HG03558 (cell line): ENCODE measurements around the gene CEACAM5.
"Not testable (repeated sequence)": the region's sequence is repeated elsewhere in the genome, so short reads cannot be mapped to it uniquely, and the experiment has no call there.

Experiments
- ATAC-seq: cut with Tn5 transposase; IDR thresholded peaks from one replicate; pipeline ENCODE4 v1.9.1; 2021; ENCODE audit warnings: moderate number of reproducible peaks; ENCODE audit not compliant: unreplicated experiment; ENCODE audit errors: extremely low read depth

CEACAM5 gene

DNA sequence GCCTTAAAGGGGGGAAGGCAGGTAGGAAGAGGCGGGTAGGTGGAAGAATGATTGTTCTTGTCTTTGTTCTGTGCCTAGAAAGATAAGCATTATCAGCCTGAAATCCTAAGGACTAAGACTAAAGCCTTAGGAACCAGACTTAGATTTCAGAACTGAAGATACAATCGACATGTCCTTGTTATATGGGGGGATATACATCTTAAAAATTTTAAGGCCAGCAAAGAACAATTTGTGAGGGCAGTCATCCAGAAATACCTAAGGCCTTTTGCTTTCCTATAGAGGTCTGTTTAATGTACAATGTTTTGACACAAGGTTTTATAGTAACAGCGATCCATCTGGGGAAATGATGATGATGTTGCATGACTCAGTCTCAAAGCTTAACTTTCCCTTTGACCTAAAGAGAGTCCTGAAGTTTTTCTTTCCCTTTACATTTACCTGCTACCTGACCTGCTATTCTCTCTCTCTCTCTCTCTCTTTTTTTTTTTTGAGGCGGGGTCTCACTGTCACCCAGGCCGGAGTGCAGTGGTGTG is 26.7 kb downstream of the CEACAM5 start:
- ATAC-seq = no peak

DNA sequence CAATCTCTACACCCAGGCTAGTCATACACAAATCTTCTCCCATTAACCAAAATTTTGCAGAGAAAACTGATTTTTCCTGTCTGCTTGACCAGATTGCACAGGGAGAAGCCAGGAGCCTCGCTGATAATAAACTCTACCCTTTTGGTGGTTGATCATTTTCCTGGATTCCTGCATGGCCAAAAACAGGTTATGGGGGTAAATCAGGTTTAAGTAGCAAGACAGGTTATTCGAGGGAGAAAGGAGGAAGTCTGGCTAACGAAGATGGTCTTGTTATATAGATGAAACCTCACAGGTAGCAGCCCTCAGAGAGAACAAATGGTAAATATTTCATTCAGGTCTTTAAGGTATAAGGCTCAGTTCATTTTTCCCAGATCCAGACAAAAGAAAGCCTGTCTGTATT is 30.9 kb downstream of the CEACAM5 start:
- no peak for ATAC-seq

DNA sequence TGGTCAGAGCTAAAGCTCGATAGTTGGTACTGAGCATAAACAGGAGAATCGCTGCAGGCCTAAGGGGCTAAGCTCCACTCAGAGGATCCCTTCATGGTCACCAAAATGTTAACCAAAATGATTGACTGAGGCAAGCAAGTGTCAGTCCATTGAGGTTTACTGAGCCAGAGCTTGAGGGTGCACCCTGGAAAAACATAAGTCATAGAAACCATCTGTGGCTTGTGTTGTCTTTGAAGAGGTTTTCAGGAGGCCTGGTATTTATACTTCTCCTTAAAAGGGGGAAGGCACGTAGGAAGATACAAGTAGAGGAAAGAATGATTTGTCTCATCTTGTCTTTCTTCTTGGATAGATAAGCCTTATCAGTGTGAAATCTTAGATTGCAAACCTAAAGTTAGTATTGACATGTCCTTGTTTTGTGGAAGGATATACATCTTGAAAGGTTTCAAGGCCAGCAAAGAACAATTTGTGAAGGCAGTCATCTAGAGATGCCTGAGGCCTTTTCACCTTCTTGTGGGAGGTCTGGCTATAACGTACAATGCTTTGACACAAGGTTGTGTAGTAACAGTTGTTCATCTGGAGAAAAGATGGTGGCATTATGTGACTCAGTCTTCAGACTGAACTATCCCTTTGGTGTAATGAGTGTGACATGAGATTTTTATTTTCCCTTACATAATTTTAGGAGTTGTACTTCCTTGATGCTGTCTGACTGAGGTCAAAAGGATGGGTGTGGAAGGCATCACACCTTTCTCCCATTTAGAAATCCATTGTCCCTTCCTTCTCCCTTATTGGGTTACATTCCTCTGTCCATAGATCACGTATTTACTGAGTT is 32.2 kb downstream of the CEACAM5 start:
- no peak for ATAC-seq

DNA sequence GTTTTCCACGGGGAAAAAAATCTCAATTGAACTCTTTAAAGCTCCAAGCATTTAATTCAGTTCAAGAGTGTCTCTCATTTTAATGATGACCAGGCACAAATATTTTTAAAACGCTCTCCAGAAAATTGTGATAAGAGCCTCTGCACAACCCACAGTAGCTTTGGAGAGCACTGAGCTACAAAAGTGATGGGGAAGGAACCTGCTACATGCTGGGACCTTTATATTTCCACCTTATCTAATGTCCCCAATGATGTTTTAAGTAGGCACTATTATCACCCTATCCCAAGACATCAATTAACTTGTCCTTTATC is 32.8 kb downstream of the CEACAM5 start:
- no peak for ATAC-seq

DNA sequence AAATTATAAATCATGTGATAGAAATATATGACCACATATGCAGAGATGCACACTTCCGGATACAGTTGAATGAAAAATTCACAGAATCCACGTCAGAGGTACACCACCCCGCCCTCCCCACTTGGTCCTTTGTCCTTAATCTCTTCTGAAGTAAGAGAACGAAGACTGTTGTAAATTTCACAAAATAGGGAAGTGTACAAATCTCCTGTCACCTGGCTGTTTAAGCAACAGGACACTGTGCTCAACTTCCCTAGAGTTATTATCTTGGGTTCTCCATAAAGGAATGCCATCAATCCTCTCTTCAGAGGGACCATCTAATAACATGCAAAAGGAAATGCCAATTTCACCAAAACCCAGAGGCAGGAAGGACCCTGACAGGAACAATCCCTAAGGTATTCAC is 36.4 kb downstream of the CEACAM5 start:
- ATAC-seq = no peak

DNA sequence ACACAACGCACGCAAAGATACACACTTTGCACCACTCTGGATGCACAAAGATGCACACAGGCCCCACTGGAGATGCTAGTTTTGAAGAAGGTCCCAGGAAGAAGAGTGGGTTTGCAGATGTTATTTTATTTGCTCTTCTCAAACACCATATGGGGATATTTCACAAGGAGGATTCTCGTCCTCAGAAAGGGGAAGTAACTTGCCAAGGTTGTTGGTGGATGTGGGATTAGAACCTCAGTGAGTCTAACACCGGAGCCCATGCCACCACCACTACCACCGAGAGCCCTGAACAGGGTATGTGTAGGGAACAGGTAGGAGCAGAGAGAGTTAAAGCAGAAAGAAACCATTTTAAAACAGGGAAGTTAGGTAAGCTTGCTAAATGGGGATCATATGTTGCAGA is 37.3 kb downstream of the CEACAM5 start:
- no peak for ATAC-seq

DNA sequence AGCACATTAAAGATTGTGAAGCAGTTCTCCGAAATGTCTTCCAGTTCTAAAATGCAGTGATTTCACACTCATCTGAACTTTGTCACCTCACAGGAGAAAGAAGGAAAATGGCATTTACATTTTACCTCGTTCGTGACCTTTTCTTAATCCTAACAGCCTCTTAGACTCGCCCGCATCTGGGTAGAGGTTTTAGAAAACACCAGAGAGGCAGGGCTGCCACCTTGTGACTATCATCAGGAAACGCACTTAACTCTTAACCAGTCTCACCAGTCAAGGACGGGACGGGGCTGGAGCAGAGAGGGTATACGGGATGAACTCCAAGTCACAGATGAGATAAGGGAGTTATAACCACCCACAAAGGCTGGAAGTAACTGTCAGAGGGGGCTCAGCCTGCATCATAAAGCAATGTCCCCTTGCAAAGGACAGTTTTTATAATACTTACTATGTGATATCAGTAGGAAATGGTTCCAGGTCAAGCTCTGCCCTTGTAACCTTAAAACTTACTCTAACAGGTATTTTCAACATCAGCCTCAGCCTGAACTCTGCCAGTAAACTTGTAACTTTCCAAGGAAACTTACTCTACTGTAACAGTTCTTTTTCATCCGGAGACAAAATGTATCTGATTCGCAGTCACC is 38.3 kb downstream of the CEACAM5 start:
- ATAC-seq = no peak

DNA sequence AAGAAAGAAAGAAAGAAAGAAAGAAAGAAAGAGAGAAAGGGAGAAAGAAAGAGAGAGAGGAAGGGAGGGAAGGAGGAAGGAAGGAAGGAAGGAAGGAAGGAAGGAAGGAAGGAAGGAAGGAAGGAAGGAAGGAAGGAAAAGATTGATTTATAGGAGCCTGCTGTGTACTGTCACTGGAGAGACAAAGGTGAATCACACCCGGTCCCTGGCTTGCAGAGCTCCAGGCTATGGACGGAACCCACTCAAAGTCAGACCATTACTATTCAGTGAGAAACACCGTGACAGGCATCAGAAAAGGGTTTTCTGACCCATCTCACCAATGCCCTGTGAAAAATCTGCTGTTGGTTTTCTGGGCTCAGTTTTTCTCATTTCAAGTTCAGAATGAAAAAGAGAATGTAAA is 39.6 kb downstream of the CEACAM5 start:
- no peak for ATAC-seq

DNA sequence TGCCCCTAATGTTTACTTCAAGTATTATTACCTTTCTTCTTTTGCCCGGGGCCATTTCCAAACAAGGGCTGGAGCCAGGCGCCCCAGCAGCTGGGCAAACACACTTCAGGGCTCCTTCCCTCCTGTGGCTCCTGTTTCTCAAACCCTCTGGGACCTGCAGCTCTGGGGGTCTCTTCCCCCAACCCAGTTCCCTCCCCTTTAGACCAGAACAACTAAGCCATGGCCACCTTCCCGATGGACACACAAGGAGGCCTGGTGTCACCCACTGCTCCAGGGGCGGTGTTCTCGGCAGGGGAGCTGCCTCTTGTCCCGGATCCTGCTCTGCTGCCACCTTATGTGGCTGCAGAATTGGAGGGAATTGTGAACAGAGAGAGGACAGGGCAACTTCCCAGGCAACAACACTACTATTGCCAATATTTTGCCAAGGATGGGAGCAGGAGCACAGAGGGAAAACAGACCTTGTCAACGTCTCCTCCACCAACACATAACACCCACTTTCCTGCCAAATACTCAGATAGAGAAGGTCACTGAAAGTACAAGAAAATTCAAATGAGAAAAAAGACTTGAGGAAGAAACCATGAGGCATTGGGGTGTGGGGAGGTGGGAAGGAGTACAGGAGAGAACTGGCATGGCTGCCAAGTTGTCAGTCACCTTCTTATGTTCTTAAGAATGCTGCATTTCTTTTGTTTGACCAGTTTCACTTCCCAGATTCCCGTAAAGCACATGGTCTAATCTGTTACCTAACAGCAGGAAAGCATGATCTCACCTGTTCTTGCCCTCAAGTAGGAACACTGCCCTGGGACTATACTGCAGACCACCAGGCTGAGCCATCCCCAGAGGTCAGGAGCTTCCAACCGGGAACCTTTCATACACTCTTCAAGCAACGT is 42.1 kb downstream of the CEACAM5 start:
- ATAC-seq = not testable (repeated sequence)

DNA sequence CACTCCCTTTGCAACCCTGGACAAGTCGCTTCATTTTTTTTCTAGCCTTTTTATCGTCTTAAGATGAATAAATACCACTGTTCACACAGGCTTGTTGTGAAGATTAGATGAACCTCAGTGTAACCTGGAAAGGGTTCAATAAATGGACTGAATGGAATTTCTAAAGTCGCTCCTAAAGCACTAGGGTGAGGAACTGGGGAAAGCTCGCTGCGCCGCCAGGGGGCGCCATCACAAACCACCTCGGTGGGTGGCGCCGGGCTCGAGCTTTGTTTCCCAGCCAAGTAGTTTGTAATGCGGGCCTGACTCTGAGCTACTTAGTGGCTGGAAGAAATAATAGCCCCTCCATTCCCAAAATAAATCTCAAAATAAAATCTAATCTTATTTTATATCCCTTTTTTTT is 44.7 kb downstream of the CEACAM5 start:
- ATAC-seq = no peak

DNA sequence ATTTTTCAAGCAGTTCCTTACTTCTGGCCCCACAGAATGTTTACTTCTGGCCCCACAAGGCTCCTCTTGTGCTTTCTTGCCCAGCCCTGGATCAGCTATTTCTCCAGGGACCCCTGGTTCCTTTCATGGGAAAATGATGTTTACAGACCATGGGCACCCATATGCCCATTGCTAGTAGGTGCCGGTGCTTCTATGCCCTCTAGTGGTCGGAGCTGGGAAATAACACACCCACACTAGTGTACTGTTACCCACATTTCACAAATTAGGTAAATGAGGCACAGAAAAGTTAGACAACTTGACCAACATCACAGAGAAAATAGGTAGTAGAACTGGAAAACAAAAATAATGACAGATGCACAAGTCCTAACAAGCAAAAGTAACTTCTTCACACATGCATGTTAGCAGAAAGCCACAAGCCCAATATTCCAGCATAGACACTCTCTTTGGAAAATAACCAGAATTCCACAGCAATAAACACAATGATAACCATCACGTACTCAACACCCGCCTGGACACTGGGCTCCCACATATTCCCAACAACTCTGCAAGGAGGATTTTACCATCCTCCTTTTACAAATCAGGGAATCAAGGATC is 45.6 kb downstream of the CEACAM5 start:
- no peak for ATAC-seq

DNA sequence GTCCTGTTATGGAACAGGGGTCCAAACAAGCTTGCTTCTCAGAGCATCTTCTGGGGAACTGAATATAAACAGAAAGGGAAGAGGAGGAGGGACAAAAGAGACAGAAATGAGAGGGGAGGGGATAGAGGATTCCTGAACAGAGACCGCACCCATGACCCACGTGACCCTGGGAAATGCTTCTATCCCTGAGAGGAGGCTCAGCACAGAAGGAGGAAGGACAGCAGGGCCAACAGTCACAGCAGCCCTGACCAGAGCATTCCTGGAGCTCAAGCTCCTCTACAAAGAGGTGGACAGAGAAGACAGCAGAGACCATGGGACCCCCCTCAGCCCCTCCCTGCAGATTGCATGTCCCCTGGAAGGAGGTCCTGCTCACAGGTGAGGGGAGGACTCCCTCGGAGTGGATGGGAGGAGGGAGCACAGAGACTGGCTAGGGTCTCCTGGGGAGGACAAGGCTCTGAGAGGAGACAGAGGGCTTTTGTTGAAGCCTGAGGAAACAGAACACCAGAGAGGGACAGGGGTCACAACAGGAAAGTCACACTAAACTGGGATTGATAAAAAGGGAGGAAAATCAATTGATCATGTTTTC is 47.0 kb downstream of the CEACAM5 start, which contains the start of gene CEACAM6:
Gene CEACAM6 (plus strand): TSS at position 203 of the 586 bp plus-strand sequence. CDS start 109 bp downstream, at position 312.
- no peak for ATAC-seq

DNA sequence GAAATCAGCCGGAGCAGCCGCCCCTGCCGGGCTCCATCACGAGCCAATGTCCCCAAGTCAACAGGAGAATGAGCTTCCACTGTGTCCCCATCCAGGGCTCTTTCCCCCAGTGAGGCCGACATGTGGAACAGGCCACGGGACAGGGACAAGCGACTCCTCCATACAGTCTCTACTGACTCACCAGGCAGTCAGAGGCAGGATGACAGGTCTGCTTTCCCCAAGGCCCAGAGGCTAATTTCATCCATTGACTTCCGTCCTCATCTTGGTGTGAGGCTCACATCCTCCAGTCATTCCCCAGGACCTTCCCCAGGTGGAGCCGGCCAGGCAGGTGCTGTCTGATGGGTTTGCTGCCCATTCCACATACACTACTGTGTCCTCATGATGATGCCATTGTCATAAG is 50.4 kb downstream of the CEACAM5 start:
- no peak for ATAC-seq

DNA sequence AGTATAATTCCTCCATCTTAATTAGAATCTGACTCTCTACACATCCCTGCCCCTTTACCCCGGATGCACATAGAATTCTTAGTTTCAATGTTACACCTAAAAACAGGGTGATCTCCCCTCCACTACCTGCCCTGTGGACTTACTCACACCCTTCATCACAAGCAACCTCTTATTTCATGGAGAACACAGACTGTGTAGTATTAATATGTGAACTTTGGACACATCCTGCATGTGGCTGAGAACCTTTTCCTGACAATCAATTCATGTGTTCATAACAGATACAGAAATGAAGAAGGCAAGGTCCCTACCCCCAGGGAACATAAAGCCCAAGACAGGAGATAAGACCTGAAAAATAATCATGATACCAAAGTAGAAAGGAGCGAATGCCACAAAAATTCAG is 58.7 kb downstream of the CEACAM5 start:
- no peak for ATAC-seq

DNA sequence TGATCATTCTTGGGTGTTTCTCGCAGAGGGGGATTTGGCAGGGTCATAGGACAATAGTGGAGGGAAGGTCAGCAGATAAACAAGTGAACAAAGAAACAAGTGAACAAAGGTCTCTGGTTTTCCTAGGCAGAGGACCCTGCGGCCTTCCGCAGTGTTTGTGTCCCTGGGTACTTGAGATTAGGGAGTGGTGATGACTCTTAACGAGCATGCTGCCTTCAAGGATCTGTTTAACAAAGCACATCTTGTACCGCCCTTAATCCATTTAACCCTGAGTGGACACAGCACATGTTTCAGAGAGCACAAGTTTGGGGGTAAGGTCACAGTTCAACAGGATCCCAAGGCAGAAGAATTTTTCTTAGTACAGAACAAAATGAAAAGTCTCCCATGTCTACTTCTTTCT is 59.7 kb downstream of the CEACAM5 start:
- ATAC-seq = not testable (repeated sequence)

DNA sequence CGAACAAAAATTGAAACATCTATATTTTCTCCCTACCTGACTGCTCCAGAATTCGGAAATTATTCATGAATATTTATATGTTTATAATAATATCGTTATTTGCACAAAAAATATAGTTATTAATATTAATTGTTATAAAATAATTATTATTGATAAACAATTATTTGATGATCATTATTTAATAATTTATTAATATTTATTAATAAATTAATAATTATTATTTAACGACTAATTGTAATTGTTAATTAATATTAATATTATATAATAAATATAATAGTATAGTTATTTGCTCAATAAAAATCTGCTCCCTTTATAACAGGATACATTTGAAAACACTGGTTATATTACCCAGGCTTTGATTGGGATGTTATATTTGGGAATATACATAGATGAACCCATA is 61.2 kb downstream of the CEACAM5 start:
- no peak for ATAC-seq

DNA sequence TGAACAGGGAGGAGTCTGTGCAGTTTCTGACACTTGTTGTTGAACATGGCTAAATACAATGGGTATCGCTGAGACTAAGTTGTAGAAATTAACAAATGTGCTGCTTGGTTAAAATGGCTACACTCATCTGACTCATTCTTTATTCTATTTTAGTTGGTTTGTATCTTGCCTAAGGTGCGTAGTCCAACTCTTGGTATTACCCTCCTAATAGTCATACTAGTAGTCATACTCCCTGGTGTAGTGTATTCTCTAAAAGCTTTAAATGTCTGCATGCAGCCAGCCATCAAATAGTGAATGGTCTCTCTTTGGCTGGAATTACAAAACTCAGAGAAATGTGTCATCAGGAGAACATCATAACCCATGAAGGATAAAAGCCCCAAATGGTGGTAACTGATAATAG is 63.0 kb downstream of the CEACAM5 start:
- no peak for ATAC-seq

DNA sequence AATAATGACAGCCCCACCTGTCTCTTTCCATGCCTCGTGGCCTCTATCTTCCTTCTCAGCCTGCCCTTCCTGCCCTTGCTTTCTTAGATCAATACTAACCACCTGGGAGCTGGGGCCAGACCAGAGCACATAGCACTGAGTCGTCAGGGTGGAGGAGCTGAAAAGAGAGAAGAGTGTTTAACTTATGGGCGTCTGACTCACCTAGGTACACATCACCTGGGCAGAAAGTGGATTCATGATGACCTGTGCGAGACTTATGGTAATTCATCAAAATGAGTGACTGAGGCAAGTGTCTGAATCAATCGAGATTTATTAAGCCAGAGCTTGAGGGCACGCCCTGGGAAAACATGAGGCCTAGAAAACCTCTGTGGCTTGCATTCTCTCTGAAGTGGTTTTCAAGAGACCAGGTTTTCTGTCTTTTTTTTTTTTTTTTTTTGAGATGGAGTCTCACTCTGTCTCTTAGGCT is 66.1 kb downstream of the CEACAM5 start:
- ATAC-seq = no peak

DNA sequence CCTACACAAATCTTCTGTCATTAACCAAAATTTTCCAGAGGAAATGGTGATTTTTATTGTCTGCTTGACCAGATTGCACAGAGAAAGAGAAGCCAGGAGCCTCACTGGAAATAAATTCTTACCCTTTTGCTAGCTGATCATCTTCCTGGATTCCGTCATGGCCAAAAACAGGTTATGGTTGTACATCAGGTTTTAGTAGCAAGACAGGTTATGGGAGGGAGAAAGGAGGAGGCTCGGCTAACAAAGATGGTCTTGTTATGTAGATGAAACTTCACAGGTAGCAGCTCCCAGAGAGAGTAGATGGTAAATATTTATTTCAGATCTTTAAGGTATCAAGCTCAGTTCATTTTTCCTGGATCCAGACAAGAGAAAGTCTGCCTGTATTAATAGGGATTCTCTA is 68.3 kb downstream of the CEACAM5 start:
- ATAC-seq = no peak
